SK-N-MC (cell line): ENCODE results near the gene C2CD2.

Source experiments
- DNase-seq: peaks from one replicate; pipeline ENCODE4 v3.0.0-alpha.2; 2011; ENCODE audit warnings: low read depth, low spot score
- H3K27ac ChIP-seq: fragments of 200-600 bp; sonication (generic); 2 replicates; pipeline ENCODE4 v1.5.1; 2016; ENCODE audit warnings: mixed run types
- H3K36me3 ChIP-seq: fragments of 200-600 bp; sonication (generic); 2 replicates; pipeline ENCODE4 v1.6.1; 2017; ENCODE audit warnings: antibody characterized with exemption, low read length, mixed read lengths; ENCODE audit not compliant: insufficient read depth
- H3K4me3 ChIP-seq: fragments of 200-600 bp; sonication (generic); 2 replicates; pipeline ENCODE4 v1.5.1; 2016
- H3K9ac ChIP-seq: fragments of 200-600 bp; sonication (generic); 2 replicates; pipeline ENCODE4 v1.8.0; 2017; ENCODE audit warnings: mixed run types, mixed read lengths; ENCODE audit not compliant: insufficient read length
- H3K9me3 ChIP-seq: fragments of 200-600 bp; sonication (generic); 2 replicates; pipeline ENCODE4 v1.6.1; 2017; ENCODE audit warnings: low read depth, mild to moderate bottlenecking, antibody characterized with exemption, low read length, moderate library complexity, mixed read lengths
- EZH2 ChIP-seq: fragments of 200-600 bp; sonication (generic); IDR thresholded peaks from one replicate; pipeline ENCODE4 v1.6.1; 2017; ENCODE audit warnings: antibody characterized with exemption
- FOXP2 ChIP-seq: optimal IDR thresholded peaks from 2 replicates; pipeline ENCODE3; 2011; ENCODE audit warnings: mild to moderate bottlenecking, moderate library complexity; ENCODE audit not compliant: insufficient read depth; ENCODE audit errors: extremely low read length, control extremely low read depth
- POLR2AphosphoS5 ChIP-seq: IDR thresholded peaks from 2 replicates; pipeline ENCODE4 v1.6.1; 2012; ENCODE audit warnings: mild to moderate bottlenecking, low read depth, low read length, borderline replicate concordance

C2CD2 gene

GRCh38 chr21:41939391-41939790, 14.4 kb downstream of the C2CD2 start:
- Histone ChIP-seq H3K9me3 (no peaks in the 10 kb centered on the region), H3K9ac (no peak overlapping the region)

GRCh38 chr21:41933313-41934079, 20.3 kb downstream of the C2CD2 start:
- TF ChIP-seq FOXP2 = no peak
- no peak for TF ChIP-seq POLR2AphosphoS5
- no peak for TF ChIP-seq EZH2
- no peak for DNase-seq
- Histone ChIP-seq H3K27ac (no peak overlapping the region), H3K9me3 (no peaks in the 10 kb centered on the region), H3K9ac (no peak overlapping the region), H3K4me3 (no peak overlapping the region), H3K36me3 (no peaks in the 10 kb centered on the region)

More at GRCh38 chr21:41939391-41939790, 14.4 kb downstream of the C2CD2 start:
- H3K4me3 ChIP-seq = no peak overlapping the region
- no peak for TF ChIP-seq EZH2
- no peak for TF ChIP-seq FOXP2
- no peak for TF ChIP-seq POLR2AphosphoS5
- no peak for DNase-seq
- no peaks in the 10 kb centered on the region for H3K36me3 ChIP-seq
- H3K27ac ChIP-seq = no peak overlapping the region

GRCh38 chr21:41932576-41933312, 21.1 kb downstream of the C2CD2 start:
- Histone ChIP-seq H3K9me3 (no peaks in the 10 kb centered on the region), H3K4me3 (no peak overlapping the region), H3K36me3 (no peaks in the 10 kb centered on the region), H3K9ac (no peak overlapping the region), H3K27ac (no peak overlapping the region)
- DNase-seq = no peak
- no peak for TF ChIP-seq FOXP2
- no peak for TF ChIP-seq POLR2AphosphoS5
- no peak for TF ChIP-seq EZH2

- Histone ChIP-seq H3K36me3 (no peaks in the 10 kb centered on the region), H3K4me3 (no peak overlapping the region), H3K27ac (no peak overlapping the region), H3K9ac (no peak overlapping the region), H3K9me3 (no peaks in the 10 kb centered on the region)
- TF ChIP-seq FOXP2 = no peak
- TF ChIP-seq EZH2 = no peak
- TF ChIP-seq POLR2AphosphoS5 = no peak
- DNase-seq = no peak
These were observed 21.6 kb downstream of the C2CD2 start for GRCh38 chr21:41932191-41932575.

- no peak overlapping the region for H3K27ac ChIP-seq
- no peak for TF ChIP-seq FOXP2
- no peak for TF ChIP-seq EZH2
- no peak for TF ChIP-seq POLR2AphosphoS5
- no peak for DNase-seq
- H3K9ac ChIP-seq = no peak overlapping the region
- H3K4me3 ChIP-seq = no peak overlapping the region
- no peaks in the 10 kb centered on the region for H3K36me3 ChIP-seq
- H3K9me3 ChIP-seq = no peaks in the 10 kb centered on the region
These were observed 22.8 kb downstream of the C2CD2 start for GRCh38 chr21:41931041-41931451.

- TF ChIP-seq FOXP2 (no peak), EZH2 (no peak), POLR2AphosphoS5 (no peak)
- Histone ChIP-seq H3K9me3 (no peaks in the 10 kb centered on the region), H3K4me3 (no peak overlapping the region), H3K36me3 (no peaks in the 10 kb centered on the region), H3K27ac (no peak overlapping the region), H3K9ac (no peak overlapping the region)
- no peak for DNase-seq
These were observed 24.6 kb downstream of the C2CD2 start for GRCh38 chr21:41929248-41929647.

- H3K9ac ChIP-seq = no peak overlapping the region
- no peak for TF ChIP-seq FOXP2
- TF ChIP-seq POLR2AphosphoS5 = no peak
- TF ChIP-seq EZH2 = no peak
- no peak for DNase-seq
- H3K27ac ChIP-seq = no peak overlapping the region
- no peaks in the 10 kb centered on the region for H3K9me3 ChIP-seq
- H3K4me3 ChIP-seq = no peak overlapping the region
- H3K36me3 ChIP-seq = no peaks in the 10 kb centered on the region
These were observed 25.1 kb downstream of the C2CD2 start for GRCh38 chr21:41928621-41929220.

GRCh38 chr21:41927727-41928409, 25.9 kb downstream of the C2CD2 start:
- Histone ChIP-seq H3K36me3 (no peaks in the 10 kb centered on the region), H3K4me3 (no peak overlapping the region), H3K9me3 (no peaks in the 10 kb centered on the region), H3K9ac (no peak overlapping the region), H3K27ac (no peak overlapping the region)
- no peak for TF ChIP-seq POLR2AphosphoS5
- TF ChIP-seq FOXP2 = no peak
- TF ChIP-seq EZH2 = no peak
- DNase-seq = no peak
